BLaER1 treated with 17β-estradiol and CSF1 and Interleukin-3, amounts not matched to agents 10 nM and 100 nM (cell line): Measurements from ENCODE around the gene KRTAP10-10.

Experiments used
- H3K27ac ChIP-seq, 11 experiments: shearing (Covaris generic); formaldehyde crosslinking; 2 replicates each; pipeline ENCODE4 v1.8.1; 2022
- H3K27me3 ChIP-seq, 11 experiments: shearing (Covaris generic); formaldehyde crosslinking; 2 replicates each; pipeline ENCODE4 v1.8.1; 2022
- H3K36me3 ChIP-seq, 11 experiments: shearing (Covaris generic); formaldehyde crosslinking; 2 replicates each; pipeline ENCODE4 v1.8.1; 2022
- H3K4me1 ChIP-seq, 10 experiments: shearing (Covaris generic); formaldehyde crosslinking; 2 replicates each; pipeline ENCODE4 v1.8.1; 2022
- H3K4me2 ChIP-seq, 11 experiments: shearing (Covaris generic); formaldehyde crosslinking; 2 replicates each; pipeline ENCODE4 v1.8.1; 2022
- H3K4me3 ChIP-seq, 10 experiments: shearing (Covaris generic); formaldehyde crosslinking; 2 replicates each; pipeline ENCODE4 v1.8.1; 2022
- H3K9ac ChIP-seq, 11 experiments: shearing (Covaris generic); formaldehyde crosslinking; 2 replicates each; pipeline ENCODE4 v1.8.1; 2022
- H3K9me3 ChIP-seq, 11 experiments: shearing (Covaris generic); formaldehyde crosslinking; replicated peaks in 1 of 11; 2 replicates each; pipeline ENCODE4 v1.8.1; 2022
- H4K20me1 ChIP-seq, 11 experiments: shearing (Covaris generic); formaldehyde crosslinking; 2 replicates each; pipeline ENCODE4 v1.8.1; 2022
- Cebpa-rat ChIP-seq, 11 experiments: shearing (Covaris generic); IDR thresholded peaks; 2 replicates each; pipeline ENCODE4 v1.8.1; 2022

KRTAP10-10 gene

DNA sequence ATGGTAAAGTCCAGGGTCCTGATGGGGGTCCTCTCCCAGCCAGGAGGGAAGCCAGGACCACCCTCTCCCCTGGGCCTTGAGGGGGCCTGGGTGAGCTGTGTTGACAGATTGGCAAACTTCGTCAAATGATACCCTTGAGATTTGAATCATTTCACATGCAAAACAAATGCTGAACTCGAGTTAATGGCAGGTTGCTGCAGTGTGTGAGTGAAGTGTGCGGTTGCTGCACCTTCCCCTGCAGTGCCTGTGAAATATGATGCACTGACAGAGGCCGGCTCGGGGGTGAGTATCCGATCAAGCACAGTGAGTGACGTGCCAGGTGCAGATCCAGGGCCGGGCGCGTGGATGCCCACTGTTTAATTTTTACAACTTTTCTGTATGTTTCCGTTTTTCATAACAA, 50.5 kb downstream of the KRTAP10-10 start:
- no peak overlapping the region for H3K9ac ChIP-seq
- no peak for TF ChIP-seq Cebpa-rat (IDR thresholded peaks at IDR 0.05)
- no peak overlapping the region for H3K4me2 ChIP-seq
- peaks cover 0 to 9% (median 0%) of the 10 kb centered on the region in 10 experiments; a peak in 3 of 20 replicates for H3K4me1 ChIP-seq
- no peaks in the 10 kb centered on the region; a peak in 1 of 22 replicates for H3K27me3 ChIP-seq
- H3K9me3 ChIP-seq: peaks cover 2 to 9% (median 7%) of the 10 kb centered on the region in 11 experiments
- H3K36me3 ChIP-seq: no peaks in the 10 kb centered on the region
- no peaks in the 10 kb centered on the region for H4K20me1 ChIP-seq
- H3K27ac ChIP-seq: no peak overlapping the region
- no peak overlapping the region for H3K4me3 ChIP-seq
